Left lung (tissue), 10 donors: ENCODE results near the gene TNP1. TPM values are rescaled to one million over a fixed set of nuclear protein-coding genes. Genes with fewer than 3 reads are reported as not detected.

ENCODE experiments used
- ATAC-seq: fragments of 200-7000 bp; cut with Tn5 transposase; one replicate; pipeline ENCODE4 v1.9.1; 2020; ENCODE audit warnings: moderate library complexity
- DNase-seq, 4 donors: peaks; one replicate each; pipeline ENCODE4 v3.0.0-alpha.2; 2013 to 2020
- H3K27ac ChIP-seq, 2 donors: fragments of 200-600 bp; sonication (generic) in 1 of 2; one replicate each; pipeline versions ENCODE4 v1.5.0 to v1.8.0; 2020 to 2021
- H3K27me3 ChIP-seq, 2 donors: fragments of 200-600 bp; sonication (generic) in 1 of 2; one replicate each; pipeline versions ENCODE4 v1.5.0 to v1.8.0; 2020 to 2021
- H3K36me3 ChIP-seq, 2 donors: fragments of 200-600 bp; sonication (generic) in 1 of 2; one replicate each; pipeline versions ENCODE4 v1.5.0 to v1.8.0; 2020 to 2021
- H3K4me1 ChIP-seq, 2 donors: fragments of 200-600 bp; one replicate each; pipeline ENCODE4 v1.8.0; 2021
- H3K4me3 ChIP-seq, 2 donors: fragments of 200-600 bp; sonication (generic) in 1 of 2; one replicate each; pipeline versions ENCODE4 v1.5.0 to v1.8.0; 2020 to 2021; ENCODE audit warnings: mild to moderate bottlenecking in 1 of 2
- H3K9me3 ChIP-seq, 2 donors: fragments of 200-600 bp; sonication (generic) in 1 of 2; one replicate each; pipeline versions ENCODE4 v1.5.0 to v1.8.0; 2020 to 2021
- intact Hi-C, 2 donors: fragments of 100-400 bp; cut with DNase I; formaldehyde crosslinking; loops; one replicate each; pipeline versions ENCODE4 v1.11.2 to v1.14.2; 2022
- polyA plus RNA-seq, 6 donors: library from polyadenylated mRNA; unstranded; fragments of 120-200 nt; gene quantifications; one replicate each; pipeline ENCODE4 v1.2.1, GENCODE V29; 2013; ENCODE audit not compliant: insufficient read length in 6 of 6
- total RNA-seq, 2 donors: library from RNA; stranded (reverse); fragmentation: NEBNext Ultra II Directional; extraction: Animal tissue kit (Norgen Biotek cat#: 25700); gene quantifications; one replicate each; pipeline ENCODE4 v1.2.1, GENCODE V29; 2021
- TF ChIP-seq, protein P1 (sequence below), 2 donors: fragments of 200-600 bp; sonication (generic) in 1 of 2; IDR thresholded peaks; one replicate each; pipeline versions ENCODE4 v1.5.0 to v1.8.0; 2021; ENCODE audit warnings: antibody characterized with exemption in 2 of 2
- donor health status: DM: no; HTN: yes; CAD: no.
- donor health status: DM: no; HTN: no; CAD: no.

The TNP1 gene
- total and polyA plus RNA-seq, 8 donors, result not detected

DNA sequence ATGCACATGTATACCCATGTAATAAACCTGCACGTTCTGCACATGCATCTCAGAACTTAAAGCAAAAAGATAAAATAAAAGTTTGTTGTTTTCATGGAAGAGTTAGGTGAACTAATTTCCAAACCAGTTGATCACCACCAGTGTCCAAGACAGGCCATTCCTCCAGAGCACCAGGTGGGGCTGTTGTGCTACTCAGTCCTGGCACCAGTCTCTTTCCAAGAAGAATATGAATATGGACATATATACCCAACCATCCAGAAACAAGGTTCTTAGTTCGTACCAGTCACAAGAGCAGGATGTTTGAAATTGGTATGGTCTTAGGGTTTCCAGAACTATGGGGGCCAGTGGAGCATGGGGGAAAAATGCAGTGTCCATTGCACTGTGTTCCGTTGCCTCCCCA is 17.2 kb upstream of the TNP1 start:
- H3K27me3 ChIP-seq, result no peaks in the 10 kb centered on the region
- ATAC-seq (no peak), DNase-seq (no peak)
- TF ChIP-seq, protein P1, sequence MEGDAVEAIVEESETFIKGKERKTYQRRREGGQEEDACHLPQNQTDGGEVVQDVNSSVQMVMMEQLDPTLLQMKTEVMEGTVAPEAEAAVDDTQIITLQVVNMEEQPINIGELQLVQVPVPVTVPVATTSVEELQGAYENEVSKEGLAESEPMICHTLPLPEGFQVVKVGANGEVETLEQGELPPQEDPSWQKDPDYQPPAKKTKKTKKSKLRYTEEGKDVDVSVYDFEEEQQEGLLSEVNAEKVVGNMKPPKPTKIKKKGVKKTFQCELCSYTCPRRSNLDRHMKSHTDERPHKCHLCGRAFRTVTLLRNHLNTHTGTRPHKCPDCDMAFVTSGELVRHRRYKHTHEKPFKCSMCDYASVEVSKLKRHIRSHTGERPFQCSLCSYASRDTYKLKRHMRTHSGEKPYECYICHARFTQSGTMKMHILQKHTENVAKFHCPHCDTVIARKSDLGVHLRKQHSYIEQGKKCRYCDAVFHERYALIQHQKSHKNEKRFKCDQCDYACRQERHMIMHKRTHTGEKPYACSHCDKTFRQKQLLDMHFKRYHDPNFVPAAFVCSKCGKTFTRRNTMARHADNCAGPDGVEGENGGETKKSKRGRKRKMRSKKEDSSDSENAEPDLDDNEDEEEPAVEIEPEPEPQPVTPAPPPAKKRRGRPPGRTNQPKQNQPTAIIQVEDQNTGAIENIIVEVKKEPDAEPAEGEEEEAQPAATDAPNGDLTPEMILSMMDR (IDR thresholded peaks at IDR 0.05), result no peak
- no peaks in the 10 kb centered on the region for H3K9me3 ChIP-seq
- H3K36me3 ChIP-seq, result no peaks in the 10 kb centered on the region
- no peak overlapping the region for H3K4me3 ChIP-seq
- H3K4me1 ChIP-seq, result no peaks in the 10 kb centered on the region
- H3K27ac ChIP-seq, result no peak overlapping the region
- intact Hi-C loops, result no loop called here

GRCh38 chr2:216875862-216876261 is 16.0 kb upstream of the TNP1 start:
- TF ChIP-seq, protein P1 (IDR thresholded peaks at IDR 0.05), result no peak
- intact Hi-C loops, result no loop called here

GRCh38 chr2:216873573-216873972 is 13.7 kb upstream of the TNP1 start:
- H3K27ac ChIP-seq, result no peak overlapping the region
- intact Hi-C loops, result no loop called here

More at GRCh38 chr2:216875862-216876261, 16.0 kb upstream of the TNP1 start:
- DNase-seq (no peak), ATAC-seq (no peak)
- Histone ChIP-seq H3K4me3 (no peak overlapping the region), H3K4me1 (no peaks in the 10 kb centered on the region), H3K27ac (no peak overlapping the region), H3K27me3 (no peaks in the 10 kb centered on the region), H3K36me3 (no peaks in the 10 kb centered on the region), H3K9me3 (no peaks in the 10 kb centered on the region)

DNA sequence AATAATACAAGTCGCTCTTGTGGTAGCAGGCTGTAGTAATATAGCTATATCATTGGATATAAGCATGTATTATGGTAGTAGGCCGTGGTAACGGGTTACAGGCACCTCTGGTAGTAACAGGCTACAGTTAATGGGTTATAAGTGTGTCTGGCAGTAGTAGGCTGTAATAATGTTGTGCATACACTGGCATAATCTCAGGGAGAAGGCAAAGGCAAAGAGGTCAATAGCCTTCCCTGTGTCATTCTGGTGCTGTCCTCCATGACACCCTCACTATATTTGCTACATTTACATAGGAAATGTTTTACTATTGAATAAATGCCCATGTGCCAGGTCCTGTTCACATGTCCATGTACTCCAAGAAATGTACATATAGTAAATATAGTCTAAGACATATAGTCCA is 12.8 kb upstream of the TNP1 start:
- Histone ChIP-seq H3K4me1 (no peaks in the 10 kb centered on the region), H3K9me3 (no peaks in the 10 kb centered on the region), H3K36me3 (no peaks in the 10 kb centered on the region), H3K4me3 (no peak overlapping the region), H3K27me3 (no peaks in the 10 kb centered on the region), H3K27ac (no peak overlapping the region)
- ATAC-seq, result no peak
- intact Hi-C loops, result no loop called here
- no peak for DNase-seq
- TF ChIP-seq, protein P1 (IDR thresholded peaks at IDR 0.05), result no peak

More at GRCh38 chr2:216873573-216873972, 13.7 kb upstream of the TNP1 start:
- Histone ChIP-seq H3K4me1 (no peaks in the 10 kb centered on the region), H3K36me3 (no peaks in the 10 kb centered on the region), H3K4me3 (no peak overlapping the region), H3K27me3 (no peaks in the 10 kb centered on the region), H3K9me3 (no peaks in the 10 kb centered on the region)
- ATAC-seq (no peak), DNase-seq (no peak)
- TF ChIP-seq, protein P1 (IDR thresholded peaks at IDR 0.05), result no peak

- TF ChIP-seq, protein P1 (IDR thresholded peaks at IDR 0.05), result no peak
- Histone ChIP-seq H3K9me3 (no peaks in the 10 kb centered on the region), H3K4me3 (no peak overlapping the region), H3K36me3 (no peaks in the 10 kb centered on the region), H3K4me1 (no peaks in the 10 kb centered on the region), H3K27ac (no peak overlapping the region), H3K27me3 (no peaks in the 10 kb centered on the region)
- intact Hi-C loops, result no loop called here
- no peak for ATAC-seq
- DNase-seq, result no peak
Measured at GRCh38 chr2:216872040-216872439, 12.2 kb upstream of the TNP1 start.
